Measurements from ENCODE around the gene MRPL43. TPM values are rescaled to one million over a fixed set of nuclear protein-coding genes. Genes with fewer than 3 reads are reported as not detected.

MRPL43 gene
- total RNA-seq, 1 experiment from 2014 or later = 136 TPM

GRCh38 chr10:101007099-101007711, 19.9 kb upstream of the MRPL43 start:
- POLR2A ChIA-PET = interaction anchor here (1.3 to 1.7 kb wide), 2 partner anchors 9 to 11 kb away, joined by 4 to 5 read pairs; no protein-coding TSS in a partner anchor

More at GRCh38 chr10:101007099-101007711, 19.9 kb upstream of the MRPL43 start:
- H3K79me2 ChIP-seq (ENCODE audit: insufficient read depth, low read length) = peaks cover 13% of the 10 kb centered on the region; the same call in 1 of the 2 replicates
- ChIA-PET RAD21 (ENCODE audit: low non-redundant PET in 1 of 2, low total read pairs in 2 of 2, uncharacterized antibody in 2 of 2, unreplicated experiment in 2 of 2) (no interaction called here), CTCF (interaction anchor here (1.0 to 6.6 kb wide), 5 partner anchors 8 to 24 kb away, joined by 3 to 118 read pairs (median 3); partner anchors contain the start of genes LZTS2, PDZD7 and SFXN3)
- no peaks in the 10 kb centered on the region for H3K27me3 ChIP-seq (ENCODE audit: insufficient read depth, low read length)
- no peak for TF ChIP-seq ZFX (IDR thresholded peaks at IDR 0.05)
- no peak for TF ChIP-seq ATF3 (IDR thresholded peaks at IDR 0.05)
- TF ChIP-seq CEBPB (IDR thresholded peaks at IDR 0.05; ENCODE audit: low read depth) = no peak
- TF ChIP-seq MAX (IDR thresholded peaks at IDR 0.05) = no peak
- TF ChIP-seq REST (IDR thresholded peaks at IDR 0.05; ENCODE audit: low read depth) = no peak
- TF ChIP-seq POLR2AphosphoS5 (IDR thresholded peaks at IDR 0.05; ENCODE audit: low read depth, low read length) = no peak
- TF ChIP-seq EGR1 (IDR thresholded peaks at IDR 0.05; ENCODE audit: low read depth) = no peak
- no peak for TF ChIP-seq EZH2 (IDR thresholded peaks at IDR 0.05)
- no peak for TF ChIP-seq JUND (IDR thresholded peaks at IDR 0.05)
- TF ChIP-seq ZNF274 (IDR thresholded peaks at IDR 0.05; ENCODE audit: low read depth, low read length) = no peak
- TF ChIP-seq RAD21 (IDR thresholded peaks at IDR 0.05; ENCODE audit: low read depth) = no peak
- no peak for TF ChIP-seq CTCF (IDR thresholded peaks at IDR 0.05 in 2 of 3, conservative IDR thresholded peaks at IDR 0.05 in 1 of 3; ENCODE audit: borderline replicate concordance in 1 of 3, insufficient read depth in 1 of 3, low read depth in 2 of 3, low read length in 2 of 3)
- TF ChIP-seq POLR2A (IDR thresholded peaks at IDR 0.05; ENCODE audit: borderline replicate concordance, extremely low read depth, insufficient read depth, insufficient read length) = no peak
- no peak for TF ChIP-seq TCF7L2 (IDR thresholded peaks at IDR 0.05; ENCODE audit: borderline replicate concordance, extremely low read depth, insufficient read depth, insufficient read length)
- TF ChIP-seq CBX3 (IDR thresholded peaks at IDR 0.05; ENCODE audit: low read depth) = no peak
- no peak for TF ChIP-seq ZBTB33 (IDR thresholded peaks at IDR 0.05; ENCODE audit: extremely low read depth, insufficient replicate concordance, low read length)
- no peak overlapping the region for H2AFZ ChIP-seq (ENCODE audit: low read depth, low read length, poor library complexity, severe bottlenecking)
- no peak overlapping the region for H3K9ac ChIP-seq (ENCODE audit: low read length)
- H3K27ac ChIP-seq (ENCODE audit: low read depth, low read length) = no peak overlapping the region; the same call in 1 of the 2 replicates
- no peaks in the 10 kb centered on the region for H3K9me3 ChIP-seq (ENCODE audit: control insufficient read depth in 1 of 2, insufficient read depth in 1 of 2, low read depth in 1 of 2, low read length in 2 of 2)
- peaks cover 12 to 15% of the 10 kb centered on the region in 2 experiments; a peak in 3 of 4 replicates for H3K36me3 ChIP-seq (ENCODE audit: control insufficient read depth in 1 of 2, insufficient read depth in 2 of 2, low read length in 2 of 2)
- peaks cover 13 to 36% of the 10 kb centered on the region in 2 experiments for H3K4me1 ChIP-seq (ENCODE audit: control insufficient read depth in 1 of 2, insufficient read depth in 2 of 2, low read length in 2 of 2)
- intact Hi-C loops (cut with micrococcal nuclease) = no loop called here
- no peak overlapping the region for H3K4me3 ChIP-seq (replicated peaks in 1 of 2; ENCODE audit: low read depth in 1 of 2, low read length in 2 of 2)
- no TSS peak for BruUV-seq (replicated peaks)
- ATAC-seq (no peak), DNase-seq (ENCODE audit: low read depth, low spot score) (no peak)
- H3K9me2 ChIP-seq (ENCODE audit: insufficient read depth) = no peaks in the 10 kb centered on the region
- H3K4me2 ChIP-seq (ENCODE audit: low read length) = no peak overlapping the region
- H4K20me1 ChIP-seq (ENCODE audit: insufficient read depth) = no peaks in the 10 kb centered on the region

All from HCT116 (cell line).